HUDEP-2 (cell line): ENCODE results near the gene OXGR1.

Experiments used
- DNase-seq, 76 experiments: peaks; one replicate each; lab custom pipeline; 2025; ENCODE audit not compliant: unreplicated experiment in 76 of 76; lab: John Stamatoyannopoulos, UW

The OXGR1 gene

GRCh38 chr13:96966415-96967102 is 27.7 kb downstream of the OXGR1 start:
- DNase-seq, result no peak

- peak in 1 of 76 experiments; percentile 4 for DNase-seq
These were observed 30.3 kb downstream of the OXGR1 start for GRCh38 chr13:96963786-96964475.

- DNase-seq, result no peak
These were observed 33.9 kb downstream of the OXGR1 start for GRCh38 chr13:96960379-96960778.

- DNase-seq, result peak in 12 of 76 experiments; percentile 0 to 12 (median 6)
These were observed 35.9 kb downstream of the OXGR1 start for GRCh38 chr13:96958286-96958891.

- DNase-seq, result no peak
These were observed 41.7 kb downstream of the OXGR1 start for GRCh38 chr13:96952595-96952994.

- no peak for DNase-seq
These were observed 46.1 kb downstream of the OXGR1 start for GRCh38 chr13:96948127-96948526.

GRCh38 chr13:96947343-96947910 is 46.8 kb downstream of the OXGR1 start:
- DNase-seq, result no peak

GRCh38 chr13:96946709-96947311 is 47.5 kb downstream of the OXGR1 start:
- no peak for DNase-seq

- no peak for DNase-seq
These were observed 53.3 kb downstream of the OXGR1 start for GRCh38 chr13:96940961-96941360.

GRCh38 chr13:96935901-96936300 is 58.4 kb downstream of the OXGR1 start:
- no peak for DNase-seq
